NOMO-1 treated with dmso at 0.1 percent for 144 hours (cell line): Measurements from ENCODE around the gene IRAK3.
"Not testable (repeated sequence)": the region's sequence is repeated elsewhere in the genome, so short reads cannot be mapped to it uniquely, and the experiment has no call there.

Experiments used
- DNase-seq: peaks from one replicate; lab custom pipeline; 2025; ENCODE audit not compliant: unreplicated experiment; lab: John Stamatoyannopoulos, UW

Gene IRAK3

DNA sequence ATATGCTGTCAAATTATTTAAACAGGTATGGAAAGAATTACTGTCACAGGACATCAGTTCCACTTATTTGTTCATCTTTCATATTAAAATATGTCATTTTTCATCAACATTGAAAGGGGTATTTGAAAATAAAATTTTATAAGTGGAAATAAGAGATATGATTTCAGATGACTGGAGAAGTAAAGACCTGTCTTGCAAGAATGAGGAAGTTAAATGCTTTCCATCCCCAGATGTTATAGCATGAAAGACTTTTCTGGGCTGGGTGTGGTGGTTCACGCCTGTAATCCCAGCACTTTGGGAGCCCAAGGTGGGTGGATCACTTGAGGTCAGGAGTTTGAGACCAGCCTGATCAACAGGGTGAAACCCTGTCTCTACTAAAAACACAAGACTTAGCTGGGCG, 22.6 kb downstream of the IRAK3 start:
- DNase-seq, result not testable (repeated sequence)

DNA sequence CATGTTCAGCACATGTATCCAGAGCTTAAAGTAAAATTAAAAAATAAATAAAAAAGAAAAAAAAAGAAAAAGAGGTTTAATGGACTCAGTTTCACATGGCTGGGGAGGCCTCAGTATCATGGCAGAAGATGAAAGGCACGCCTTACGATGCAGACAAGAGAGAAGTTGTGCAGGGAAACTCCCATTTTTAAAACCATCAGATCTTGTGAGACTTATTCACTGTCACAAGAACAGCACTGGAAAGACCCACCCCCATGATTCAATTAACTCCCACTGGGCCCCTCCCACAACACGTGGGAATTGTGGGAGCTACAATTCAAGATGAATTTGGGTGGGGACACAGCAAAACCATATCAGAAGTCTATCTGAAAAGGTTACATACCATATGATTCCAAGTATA, 24.0 kb downstream of the IRAK3 start:
- not testable (repeated sequence) for DNase-seq

DNA sequence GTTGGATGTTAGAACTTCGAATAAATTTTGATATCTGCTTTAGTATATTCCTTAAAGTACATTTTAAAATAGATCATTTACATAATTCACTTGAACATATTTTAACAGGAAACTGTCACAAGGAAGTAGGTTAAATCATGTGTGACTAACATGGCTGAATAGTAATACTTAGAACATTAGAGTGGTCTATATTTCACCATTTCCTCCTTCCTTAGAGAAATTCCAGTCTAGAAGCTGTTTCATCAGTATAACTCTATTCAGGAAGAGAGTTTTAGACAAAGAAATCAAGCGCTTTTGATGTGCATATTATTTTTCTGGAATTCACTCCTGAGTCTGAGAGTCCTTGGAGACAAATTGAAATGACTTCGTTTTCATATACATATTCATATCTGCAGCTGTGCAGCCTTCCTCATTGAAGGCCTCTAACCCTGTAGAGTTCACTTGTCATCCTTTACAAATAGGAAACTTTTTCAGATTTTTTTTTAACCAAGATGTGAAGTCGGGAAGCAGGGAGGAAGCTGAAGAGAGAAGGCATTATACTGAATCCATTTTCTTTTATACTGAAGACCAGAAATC, 28.4 kb downstream of the IRAK3 start:
- DNase-seq, result no peak

DNA sequence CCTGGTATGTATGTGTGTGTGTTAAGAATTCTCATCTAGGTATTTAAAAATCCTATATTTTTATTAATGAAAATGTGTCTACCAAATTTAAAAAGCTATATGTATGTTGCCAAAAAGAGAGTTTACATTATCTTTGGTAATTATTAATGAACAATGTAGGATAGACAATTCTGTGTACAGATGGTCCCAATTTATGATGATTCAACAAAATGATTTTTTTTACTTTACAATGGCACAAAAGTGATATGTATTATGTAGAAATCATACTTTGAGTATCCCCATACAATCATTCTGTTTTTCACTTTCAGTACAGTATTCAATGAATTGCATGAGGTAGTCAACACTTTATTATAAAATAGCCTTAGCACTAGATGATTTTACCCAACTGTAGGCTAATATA, 39.4 kb downstream of the IRAK3 start:
- no peak for DNase-seq

DNA sequence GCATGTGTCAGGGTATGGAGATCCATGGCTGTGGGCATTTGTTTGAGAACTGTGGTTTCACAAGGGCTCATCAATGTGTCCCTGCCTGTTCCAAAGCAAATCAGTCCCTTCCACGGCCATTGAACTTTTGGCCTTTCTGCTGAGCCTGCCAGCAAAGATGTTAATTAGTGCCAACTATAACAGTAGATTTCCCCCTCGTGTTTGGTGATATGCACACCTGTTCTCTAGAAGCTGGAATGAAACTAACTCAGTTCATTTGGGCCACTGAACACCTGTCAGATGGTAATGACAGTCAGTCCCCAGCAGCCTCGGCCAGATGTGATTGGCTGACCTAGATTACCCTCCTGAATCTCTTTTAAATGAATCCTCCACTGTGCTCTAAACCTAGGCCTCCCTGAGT, 43.2 kb downstream of the IRAK3 start:
- DNase-seq, result no peak

DNA sequence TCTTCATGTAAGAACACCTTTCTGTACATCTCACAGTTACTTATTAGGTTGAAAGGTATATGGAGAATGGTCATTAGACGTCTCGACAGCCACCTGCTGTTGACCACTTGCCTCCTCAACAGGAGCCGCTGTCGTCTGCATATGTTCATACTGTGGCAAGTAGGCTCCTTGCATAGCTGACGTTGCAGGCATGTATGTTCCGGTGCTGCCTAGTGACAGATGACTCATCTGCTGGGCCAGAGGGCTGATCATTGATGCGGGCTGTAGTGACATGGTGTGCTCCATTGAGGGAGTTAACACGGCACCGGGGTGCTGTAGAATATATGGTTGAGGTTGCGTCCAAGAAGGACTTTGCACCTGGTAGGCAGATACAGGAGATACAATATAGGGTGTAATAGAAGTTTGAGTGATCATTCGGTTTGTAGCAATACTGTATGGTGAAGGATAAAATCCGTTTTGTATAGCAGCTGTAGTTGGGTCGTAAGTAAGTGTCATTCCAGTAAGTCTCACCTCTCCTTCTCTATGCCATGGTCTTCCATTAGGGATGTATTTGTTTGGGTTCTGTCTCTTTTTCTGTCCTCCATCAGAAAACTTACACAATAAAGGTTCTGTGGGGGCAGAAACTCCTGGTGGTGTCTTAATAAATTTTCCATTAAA, 45.2 kb downstream of the IRAK3 start:
- DNase-seq, result peak; percentile 76

DNA sequence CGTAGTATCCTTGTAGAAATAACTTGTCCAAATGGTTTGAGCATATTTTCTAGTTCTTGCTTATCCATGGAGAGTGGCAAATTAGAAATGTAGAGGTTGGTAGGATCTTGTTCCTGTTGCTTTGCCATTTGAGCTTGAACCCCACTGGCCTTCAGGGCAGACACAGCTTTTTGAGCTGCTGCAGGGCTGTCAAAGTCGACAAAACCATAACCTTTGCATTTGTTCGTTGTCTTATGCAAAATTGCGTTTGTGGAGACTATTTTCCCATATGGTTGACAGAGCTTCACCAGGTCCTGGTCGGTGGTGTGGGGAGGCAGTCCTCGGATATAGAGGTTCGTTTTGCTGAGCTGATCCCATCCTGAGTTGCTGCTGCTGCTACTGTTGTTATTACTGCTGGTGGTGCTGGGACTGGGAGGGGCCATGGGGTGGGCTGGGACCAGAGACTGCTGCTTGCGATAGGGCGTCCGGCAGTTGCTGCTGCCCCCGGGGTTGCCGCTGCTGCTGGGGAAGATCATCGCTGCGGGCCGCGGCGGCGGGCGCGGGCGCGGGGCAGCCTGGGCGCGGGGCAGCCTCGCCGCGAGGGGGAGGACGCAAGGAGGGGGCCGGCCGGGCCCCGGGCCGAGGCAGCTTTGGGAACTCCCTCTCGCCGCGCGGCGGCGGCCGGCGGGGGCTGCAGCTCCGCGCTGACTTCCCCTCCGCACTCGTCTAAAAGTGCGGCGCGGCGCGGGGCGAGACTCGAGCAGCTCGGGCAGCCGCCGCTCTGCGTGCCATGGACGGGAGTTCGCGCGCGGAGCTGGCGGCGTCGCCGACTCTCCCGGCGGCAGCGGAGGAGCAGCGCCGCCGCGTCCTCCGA, 46.0 kb downstream of the IRAK3 start:
- DNase-seq, result peak; percentile 59

DNA sequence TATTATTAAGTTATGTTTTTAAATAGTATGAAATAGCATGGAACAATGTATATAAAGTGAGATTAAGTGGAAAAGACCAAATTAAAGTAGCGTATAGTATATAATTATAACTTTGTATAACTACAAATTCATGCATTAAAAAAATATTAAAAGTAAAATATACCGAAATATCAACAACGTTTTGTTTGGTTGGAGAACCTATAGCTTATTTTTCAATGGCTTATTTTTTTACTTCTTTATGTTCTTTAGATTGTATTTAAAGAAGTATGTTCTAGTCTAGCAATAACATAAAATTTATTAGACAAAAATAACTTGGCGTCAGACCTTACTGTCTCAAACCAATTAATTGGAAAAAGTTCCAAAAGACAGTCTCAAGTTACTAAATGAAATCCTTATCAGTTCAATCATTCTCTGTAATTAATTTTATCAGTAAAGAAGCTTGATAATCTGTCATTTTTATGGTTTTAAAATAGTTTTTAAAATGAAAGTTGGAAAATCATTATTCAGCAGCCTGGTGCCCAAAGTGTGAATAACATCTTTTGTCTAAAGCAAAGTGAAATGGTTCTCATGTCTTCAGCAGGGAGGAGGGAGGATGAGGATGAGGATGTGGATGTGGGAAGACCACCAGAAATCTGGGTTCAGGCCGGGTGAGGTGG, 46.7 kb downstream of the IRAK3 start:
- DNase-seq, result no peak

DNA sequence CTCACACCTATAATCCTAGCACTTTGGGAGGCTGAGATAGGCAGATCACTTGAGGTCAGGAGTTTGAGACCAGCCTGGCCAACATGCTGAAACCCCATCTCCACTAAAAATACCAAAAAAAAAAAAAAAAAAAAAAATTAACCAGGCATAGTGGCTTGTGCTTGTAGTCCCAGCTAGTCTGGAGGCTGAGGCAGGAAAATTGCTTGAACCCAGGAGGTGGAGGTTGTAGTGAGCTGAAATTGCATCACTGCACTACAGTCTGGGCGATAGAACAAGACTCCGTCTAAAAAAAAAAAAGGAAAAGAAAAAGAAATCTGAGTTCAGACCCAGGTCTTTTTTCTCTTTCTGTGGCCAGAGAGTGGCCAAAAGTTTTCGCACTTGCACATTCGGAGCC, 47.3 kb downstream of the IRAK3 start:
- DNase-seq, result not testable (repeated sequence)

DNA sequence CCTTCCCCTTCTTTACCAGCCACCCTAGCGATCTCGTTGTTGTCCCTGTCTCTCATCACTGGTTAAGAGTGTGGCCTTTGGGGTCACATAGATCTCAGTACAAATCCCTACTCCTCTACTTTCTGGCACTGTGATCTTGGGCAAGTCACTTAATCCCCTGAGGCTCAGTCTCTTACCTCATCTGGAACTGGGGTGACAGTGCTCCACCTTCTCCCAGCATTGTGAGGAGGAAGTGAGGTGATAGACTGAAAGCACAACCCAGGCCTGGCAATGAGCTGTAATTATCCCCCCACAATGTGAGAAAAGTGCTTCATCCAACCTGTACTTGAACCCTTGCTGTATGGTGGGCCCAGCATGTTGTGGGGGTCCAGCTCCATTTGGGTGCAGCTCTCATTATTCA, 48.0 kb downstream of the IRAK3 start:
- no peak for DNase-seq

DNA sequence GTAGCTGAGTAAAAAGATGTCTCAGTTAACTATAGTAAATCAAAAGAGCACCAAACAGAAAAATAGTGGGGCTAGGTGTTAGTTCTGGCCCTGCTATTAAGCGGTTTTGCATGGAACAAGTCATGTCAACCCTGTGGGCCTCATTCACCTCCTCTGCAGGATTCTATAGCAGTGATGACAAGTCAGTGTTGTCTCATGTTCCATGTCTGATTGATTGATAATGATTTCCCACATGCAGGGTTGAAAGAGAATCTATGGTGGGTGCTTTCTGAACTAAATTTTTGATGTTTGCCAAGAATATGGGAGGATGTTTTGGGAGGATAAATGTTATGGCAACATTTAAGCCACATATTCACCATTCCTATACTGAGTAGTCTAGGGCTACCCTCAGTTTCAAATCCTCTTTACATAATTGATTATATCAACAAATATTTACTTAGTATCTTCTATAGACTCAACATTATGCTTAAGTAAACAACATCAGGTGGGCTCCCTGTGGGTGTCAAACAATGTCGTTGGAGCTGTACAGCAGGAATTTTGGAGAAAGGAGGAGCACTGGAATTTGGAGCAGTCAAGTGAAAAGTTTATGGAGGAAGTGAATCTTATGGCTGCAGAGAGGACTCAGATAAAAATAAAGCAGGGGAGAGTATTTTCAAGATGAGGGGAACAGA, 48.6 kb downstream of the IRAK3 start:
- DNase-seq, result no peak

DNA sequence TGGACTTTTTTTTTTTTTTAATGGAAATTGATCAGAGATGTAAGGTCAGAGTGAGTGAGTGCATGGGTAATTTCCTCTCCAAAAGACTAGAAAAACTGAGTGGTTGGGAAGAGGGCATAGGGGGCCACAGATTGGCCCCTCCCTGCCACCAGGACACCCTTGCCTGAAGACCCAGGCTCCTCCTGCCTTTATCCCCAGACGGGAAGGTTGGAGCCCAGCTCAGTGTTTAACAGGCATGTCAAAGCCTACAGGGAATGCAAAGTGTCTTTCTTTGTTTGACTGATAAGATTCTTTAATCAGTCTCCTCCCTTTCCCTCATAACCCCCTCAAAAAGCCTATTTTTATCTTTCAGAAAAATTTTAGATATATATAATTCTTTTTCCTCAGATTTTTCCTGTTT, 50.3 kb downstream of the IRAK3 start:
- DNase-seq, result no peak

DNA sequence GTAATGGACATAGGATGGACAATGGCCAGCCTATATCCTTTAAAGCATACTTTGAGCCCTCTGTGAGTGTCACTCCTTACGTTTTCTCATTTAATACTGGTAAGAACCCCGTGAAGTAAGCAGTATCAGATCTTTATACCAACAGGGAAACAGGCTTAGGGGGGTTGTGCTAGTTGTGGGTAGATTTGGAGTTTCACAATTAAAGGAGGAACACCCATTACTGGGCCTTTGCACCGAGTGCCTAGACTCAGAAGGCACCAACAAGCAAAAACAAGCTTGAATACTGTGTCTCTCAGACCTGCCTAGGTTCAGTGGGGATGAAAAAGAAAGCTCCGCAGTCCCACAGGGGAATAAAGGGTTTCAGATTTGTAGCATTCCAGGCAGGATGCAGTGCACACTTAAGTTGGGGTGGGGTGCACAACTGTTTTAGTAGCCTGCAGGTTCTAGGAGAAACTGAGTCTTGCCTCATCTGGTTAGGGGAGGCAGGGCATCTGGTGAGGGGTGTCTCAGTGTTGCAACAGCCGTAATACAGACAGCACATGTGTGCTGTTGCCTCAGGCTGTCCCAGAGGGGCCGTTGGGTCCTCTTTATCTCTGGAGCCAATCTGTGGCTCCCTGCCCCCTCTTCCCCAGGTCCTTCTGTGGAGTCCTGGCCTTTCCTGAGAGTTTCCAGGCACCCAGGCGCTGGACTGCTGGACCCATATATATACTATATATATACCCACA, 51.2 kb downstream of the IRAK3 start:
- peak; percentile 65 for DNase-seq

DNA sequence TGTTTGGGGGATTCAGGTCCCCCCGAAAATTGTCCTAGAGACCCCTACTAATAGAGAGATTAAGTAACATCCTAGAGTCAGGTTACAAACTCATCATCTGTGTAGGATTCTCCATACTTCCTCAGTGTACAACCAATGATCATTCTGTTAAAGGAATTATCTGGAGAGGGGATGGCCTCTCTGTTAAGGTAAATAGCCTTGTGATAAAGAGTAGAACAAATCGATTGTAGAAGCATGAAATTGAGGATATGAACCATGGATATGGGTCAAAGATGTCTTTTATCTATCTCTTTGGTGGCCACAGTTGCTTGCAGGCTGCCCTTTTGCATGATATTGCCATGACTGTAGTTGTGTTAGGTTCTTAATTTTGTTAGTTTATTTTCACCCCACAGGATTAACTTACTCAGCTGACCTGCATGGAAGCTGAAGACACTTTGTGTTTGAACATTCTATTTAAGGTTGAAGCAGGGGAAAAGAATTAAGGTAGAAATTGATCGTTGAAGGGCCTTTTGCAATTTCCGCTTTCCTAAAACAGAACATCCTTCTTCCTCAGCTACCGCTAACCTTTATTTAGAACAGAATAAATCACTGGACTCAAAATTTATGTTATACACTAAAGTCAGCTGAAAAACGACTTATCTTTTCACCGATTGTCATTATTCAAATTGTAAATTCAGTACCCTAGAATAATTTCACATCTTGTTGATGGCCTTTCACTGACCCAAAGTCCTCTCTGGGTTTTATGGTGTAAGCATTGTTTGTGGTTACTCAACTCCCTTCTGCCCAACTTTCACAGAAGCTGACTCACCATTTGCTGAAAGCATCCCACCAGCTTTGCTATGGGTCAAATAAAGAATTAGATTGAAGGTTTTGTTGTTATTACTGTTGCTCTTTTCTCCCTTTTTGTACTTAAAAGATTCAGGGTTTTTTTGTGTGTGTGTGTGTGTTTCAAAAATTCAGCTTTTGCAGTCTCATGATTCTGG, 52.3 kb downstream of the IRAK3 start:
- DNase-seq, result peak; percentile 83

DNA sequence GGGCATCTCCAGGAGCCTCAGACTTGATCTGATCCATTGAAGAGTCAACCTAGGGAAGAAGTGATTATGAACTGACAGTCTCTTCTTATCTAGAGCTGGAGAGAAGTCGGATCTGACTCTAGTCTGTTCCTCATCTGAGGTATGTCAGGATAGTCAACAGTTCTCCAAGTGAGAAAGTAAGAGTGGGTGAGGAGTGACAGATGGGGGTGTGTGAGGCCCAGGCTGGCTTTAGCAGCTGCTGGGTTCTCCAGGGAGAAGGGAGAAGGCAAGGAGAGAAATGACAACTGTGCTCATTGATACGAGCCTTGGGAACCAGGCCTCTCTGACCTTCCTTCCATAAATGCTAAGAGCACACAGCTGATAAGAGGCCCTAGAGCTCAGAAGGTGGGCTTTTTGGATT, 53.3 kb downstream of the IRAK3 start:
- DNase-seq, result no peak

DNA sequence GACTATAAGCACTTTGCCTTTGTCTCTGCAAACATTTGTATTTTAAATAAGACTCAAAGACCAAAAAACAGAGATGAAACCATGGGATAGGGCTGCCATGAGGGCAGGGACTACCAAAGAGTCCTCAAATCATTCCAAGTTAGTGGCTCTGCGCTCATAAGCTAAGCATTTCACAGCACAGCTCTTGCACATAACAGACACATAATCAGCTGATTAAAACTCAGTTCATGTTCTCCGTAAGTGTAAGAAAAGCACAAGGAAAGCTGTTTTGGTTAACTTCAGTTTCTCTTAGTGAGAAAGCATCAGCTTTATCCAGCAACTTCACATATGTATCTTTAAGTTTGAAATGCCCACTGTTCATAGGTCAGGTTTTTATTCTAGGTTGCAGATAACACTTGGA, 54.9 kb downstream of the IRAK3 start:
- DNase-seq, result no peak

DNA sequence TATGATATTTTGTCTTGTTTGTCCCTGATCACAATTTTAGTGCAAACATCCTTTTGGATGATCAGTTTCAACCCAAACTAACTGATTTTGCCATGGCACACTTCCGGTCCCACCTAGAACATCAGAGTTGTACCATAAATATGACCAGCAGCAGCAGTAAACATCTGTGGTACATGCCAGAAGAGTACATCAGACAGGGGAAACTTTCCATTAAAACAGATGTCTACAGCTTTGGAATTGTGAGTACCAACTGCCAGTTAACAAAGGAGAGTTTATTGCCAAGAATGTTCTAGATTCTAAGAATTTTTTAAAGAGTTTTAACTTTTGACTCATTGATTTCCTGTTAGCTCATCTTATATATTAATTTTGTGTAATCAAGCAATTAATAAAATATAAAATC, 55.4 kb downstream of the IRAK3 start:
- no peak for DNase-seq

DNA sequence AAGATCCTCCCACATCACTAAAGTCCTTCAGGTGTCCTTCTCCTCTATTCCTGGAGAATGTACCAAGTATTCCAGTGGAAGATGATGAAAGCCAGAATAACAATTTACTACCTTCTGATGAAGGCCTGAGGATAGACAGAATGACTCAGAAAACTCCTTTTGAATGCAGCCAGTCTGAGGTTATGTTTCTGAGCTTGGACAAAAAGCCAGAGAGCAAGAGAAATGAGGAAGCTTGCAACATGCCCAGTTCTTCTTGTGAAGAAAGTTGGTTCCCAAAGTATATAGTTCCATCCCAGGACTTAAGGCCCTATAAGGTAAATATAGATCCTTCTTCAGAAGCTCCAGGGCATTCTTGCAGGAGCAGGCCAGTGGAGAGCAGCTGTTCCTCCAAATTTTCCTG, 58.7 kb downstream of the IRAK3 start:
- no peak for DNase-seq

DNA sequence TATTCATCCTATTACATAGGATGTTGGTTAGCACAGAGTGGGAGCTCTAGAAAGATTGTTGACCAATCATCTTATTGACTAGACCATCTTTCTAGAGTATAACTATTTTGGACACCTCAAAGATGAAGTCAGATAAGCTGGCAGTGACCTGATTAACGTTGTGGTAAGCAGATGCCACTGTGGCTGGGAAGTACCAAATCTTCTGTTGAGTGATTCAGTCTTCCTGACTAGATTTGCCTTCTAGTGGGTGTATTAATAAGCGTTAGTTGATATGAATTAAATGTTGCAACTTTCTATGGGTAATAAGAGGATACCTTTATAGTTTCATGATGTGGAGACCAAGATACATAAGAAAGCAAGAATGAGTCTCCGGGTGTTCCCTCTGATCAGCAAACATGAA, 62.0 kb downstream of the IRAK3 start:
- DNase-seq, result no peak
